HPDE6-E6E7 (cell line): Measurements from ENCODE around the gene IYD.

ENCODE experiments used
- DNase-seq: peaks from one replicate; pipeline ENCODE4 v3.0.0; 2011; ENCODE audit warnings: missing footprints; ENCODE audit errors: extremely low spot score

IYD gene

DNA sequence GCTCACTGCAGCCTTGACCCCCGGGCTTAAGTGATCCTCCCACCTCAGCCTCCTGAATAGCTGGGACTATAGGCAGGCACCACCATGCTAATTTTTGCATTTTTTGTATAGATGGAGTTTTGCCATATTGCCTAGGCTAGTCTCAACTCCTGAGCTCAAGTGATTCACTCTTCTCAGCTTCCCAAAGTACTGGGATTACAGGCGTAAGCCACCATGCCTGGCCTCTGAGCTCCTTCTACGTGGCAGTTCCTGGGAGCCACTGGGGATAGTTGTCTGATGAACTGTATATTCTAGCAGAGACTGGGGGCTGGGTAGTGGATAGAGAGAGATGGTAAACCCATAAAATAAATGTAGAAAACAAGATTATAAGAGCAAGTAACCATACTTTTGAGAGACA is 26.1 kb downstream of the IYD start:
- no peak for DNase-seq

DNA sequence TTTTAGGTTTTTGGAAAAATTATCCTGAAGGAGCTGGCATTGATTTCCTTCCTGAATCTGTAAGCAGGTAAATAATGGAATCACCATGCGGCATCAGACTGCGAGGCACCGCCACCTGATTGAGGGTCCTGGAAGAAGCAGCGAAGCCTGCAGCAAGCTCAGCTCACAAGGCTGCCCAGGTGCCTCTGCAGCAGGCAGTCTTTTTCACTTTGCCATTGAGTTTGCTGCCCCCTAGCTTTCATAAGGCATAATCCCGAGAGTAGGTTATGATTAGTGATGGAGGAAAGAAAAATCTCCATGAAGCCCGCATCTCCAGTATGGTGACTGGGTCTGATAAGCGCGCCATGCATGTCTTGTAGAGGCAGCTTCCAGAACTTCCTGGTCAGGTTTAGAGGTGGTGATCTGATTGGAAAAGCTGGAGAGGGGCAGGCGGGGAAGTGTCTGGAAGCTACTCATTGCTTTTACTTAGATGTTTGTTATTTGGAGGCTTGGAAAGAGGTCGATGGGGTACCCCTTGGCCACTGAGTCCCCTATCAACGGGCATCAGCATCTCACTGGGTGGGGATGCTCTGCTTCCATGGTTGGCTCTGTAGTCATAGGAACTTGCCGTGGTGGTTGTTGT is 26.7 kb downstream of the IYD start:
- peak; percentile 58 for DNase-seq

DNA sequence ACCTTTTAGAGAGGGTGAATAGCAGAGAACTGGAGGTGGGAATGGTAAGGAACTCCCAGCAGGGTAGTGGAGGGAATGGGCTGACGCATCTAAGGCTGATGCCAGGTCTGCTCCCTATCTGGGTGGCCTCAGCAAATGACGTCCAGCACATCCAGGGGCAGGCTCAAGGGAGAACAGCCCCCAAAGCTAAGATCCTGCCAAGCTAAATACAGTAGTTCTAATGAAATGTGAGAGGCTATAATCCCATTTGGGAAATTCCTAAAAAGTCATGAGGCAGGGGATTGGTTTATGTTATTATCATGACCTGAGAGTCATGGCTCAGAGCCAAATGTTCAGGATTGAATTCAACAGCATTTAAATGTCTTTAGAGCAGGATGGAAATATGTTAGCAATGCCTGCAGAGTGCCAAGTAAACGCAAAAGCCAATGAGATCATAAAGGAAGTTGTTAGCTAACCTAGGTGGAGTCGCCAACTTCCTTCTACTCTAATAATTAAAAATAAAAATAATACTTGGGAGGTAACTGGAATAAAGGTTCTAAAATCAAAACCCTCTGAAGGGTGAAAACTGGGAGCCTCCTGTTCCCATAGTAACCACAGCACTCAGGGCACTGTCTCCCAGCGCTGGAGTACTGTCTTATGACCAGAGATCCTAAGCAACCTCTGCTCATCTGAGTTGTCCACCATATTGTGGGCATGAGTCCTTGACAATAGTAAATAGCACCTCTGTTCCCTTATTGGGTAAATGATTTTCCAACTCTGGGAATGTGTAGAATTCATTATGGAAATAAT is 34.8 kb downstream of the IYD start:
- DNase-seq: no peak

DNA sequence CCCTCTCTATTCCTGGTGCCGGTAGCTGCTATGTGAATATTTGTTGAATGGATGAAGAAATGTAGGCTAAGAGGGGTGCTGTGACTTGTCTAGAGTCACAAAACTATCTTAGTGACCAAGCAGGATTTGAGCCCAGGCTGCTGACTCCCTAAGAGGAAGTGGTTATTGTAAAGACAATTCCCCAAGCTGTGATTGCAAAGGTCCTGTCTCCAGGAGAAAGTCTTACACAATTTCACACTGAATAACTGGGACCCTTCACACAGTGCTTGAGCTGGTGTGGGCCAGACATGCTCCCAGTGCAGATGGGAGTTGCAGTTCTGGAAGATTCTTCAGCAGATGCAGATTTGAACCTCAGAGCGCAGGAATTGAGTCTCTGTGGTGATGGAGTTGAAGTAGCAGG is 38.1 kb downstream of the IYD start:
- DNase-seq: no peak

DNA sequence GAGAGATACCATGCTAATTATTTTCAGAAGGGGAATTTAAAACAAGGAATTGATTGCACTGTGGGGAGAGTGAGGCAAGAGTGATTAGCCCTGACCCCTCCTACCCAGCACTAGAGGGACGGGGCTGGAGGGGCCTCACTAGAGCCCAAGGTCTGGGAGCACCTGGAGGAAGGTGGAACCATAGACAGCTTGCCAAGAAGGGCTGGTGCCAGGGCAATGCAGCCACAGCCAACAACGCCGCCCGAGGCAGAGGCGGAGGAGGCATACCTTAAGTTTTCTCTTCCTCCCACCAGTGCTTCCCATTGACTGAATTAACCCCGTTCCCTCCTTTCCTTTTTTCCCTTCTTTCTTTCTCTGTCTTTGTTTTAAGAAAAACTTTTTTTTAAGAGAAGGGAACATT is 40.0 kb downstream of the IYD start:
- no peak for DNase-seq

DNA sequence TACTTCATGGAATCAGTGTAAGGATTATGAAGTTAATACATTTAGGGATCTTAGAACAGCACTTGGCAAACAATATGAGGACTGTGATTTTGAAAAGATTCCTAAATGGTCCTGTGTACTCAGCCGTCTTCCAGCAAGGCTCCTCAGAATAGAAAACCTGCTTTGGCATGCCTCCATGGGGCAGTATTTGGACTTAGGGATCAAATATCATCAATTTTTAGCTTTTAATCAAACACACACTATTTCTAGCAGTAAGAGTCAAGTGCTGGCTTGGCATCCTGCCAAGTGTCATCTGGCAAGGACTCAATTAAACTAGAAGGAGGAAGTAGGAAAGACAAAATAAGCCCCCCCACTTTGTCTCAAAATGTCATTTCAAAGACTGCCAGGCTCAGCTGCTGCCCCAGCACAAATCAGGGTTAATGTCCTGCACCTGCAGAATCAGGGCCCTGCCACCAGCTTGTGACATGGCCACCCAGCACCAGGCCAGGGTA is 40.8 kb downstream of the IYD start:
- no peak for DNase-seq

DNA sequence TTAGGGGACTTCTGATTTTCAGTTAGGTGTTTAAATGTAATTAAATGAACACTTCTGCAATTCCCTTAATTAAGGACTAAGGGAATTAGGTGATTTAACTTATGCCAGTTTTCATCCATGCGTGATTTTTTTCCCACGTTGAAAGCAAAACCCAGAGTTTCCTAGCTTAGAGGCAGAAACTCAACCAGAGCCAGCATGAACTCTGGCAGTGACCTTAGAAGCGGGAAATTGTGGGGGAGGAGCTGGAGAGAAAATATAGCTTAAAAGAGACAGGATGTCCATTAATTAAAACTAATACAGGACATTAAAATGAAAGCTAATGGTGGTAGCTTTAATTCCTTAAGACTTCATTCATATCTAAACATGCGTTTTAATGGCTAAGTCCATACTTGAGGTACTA is 41.6 kb downstream of the IYD start:
- no peak for DNase-seq

DNA sequence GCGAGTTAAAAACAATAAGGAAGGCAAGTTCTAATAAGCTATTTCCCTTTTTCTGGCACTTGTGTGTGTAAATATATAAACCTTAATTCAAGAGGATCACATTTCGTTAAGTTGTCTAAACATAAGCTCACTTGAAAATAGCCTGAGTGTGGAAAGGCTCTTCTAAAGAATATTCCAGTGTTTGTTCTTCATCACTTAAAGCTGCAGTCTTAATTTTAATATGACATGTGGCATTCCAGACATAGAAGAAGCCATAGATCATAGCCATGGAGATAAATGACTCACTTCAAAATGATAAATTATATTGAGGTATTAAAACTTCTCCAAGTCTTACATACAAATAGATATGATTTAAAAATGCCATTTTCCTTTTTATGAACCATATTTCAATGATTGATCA is 42.1 kb downstream of the IYD start:
- DNase-seq: no peak

DNA sequence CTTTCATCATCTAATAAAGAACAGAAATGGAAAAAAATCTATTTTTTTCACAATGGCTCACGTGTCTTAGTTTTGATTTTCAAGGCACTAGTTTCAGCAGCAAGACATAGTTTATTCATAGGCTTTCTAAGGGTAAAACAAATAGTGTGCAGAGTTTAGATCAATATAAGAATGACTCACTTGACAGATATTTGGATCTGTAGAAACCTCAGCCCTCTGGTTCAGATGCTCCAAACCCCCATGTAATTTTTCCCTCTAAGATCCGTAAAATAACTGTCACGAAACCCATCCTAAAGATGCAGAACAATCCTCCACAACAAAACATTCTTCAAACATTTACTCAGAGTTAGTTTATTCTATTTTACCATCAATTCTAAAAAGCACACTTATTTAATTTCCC is 43.4 kb downstream of the IYD start:
- DNase-seq: no peak

DNA sequence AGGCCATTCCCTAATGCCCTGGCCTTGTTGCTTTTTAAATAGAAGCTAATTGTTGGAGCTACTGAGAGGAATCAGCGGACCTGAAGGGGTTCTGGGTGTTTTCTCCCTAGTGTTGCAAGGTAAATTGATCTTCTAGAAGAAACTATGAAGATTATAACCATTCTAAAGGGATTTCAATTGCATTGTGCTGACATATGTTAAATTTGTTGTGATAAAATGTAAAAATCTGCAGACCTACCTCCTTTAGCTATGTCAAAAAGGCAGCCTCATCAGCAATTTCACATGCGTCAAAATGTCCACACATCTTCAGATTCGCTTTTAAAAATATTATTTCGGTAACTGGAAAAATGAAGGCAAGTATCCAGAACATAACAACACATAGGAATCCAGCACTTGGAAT is 44.4 kb downstream of the IYD start:
- DNase-seq: no peak

DNA sequence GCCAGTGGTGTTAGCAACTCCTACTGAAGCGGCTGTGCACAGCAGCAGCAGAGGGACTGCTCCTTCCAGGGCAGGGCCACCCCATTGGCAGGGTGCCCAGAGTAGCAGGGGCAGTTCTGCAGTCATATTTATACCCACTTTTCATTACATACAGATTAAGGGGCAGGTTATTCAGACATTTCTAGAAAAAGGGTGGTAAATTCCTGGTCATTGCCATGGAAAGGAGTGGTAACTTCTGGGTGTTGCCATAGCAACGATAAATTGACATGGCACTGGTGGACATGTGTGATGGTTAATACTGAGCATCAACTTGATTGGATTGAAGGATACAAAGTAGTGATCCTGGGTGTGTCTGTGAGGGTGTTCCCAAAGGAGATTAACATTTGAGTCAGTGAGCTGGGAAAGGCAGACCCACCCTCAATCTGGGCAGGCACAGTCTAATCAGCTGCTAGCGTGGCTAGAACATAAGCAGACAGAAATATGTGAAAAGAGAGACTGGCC is 45.0 kb downstream of the IYD start:
- DNase-seq: no peak

DNA sequence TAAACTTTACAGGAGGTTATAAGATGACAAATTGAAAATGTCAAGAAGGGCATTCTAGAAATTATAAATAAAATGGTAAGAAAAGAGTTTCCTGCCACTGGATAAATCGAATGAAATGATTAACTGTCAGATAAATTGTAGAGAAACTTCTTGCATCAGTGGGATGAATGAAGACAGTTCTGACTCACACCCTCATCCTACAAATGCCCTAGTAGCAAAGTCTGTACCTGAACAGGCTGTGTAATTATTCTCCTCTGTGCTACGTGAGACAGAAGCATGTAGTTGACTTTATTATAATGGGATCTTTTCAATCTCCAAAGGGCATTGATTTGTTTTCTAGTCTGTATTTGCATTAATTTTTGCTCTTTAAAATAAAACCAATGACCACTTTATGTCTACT is 47.3 kb downstream of the IYD start:
- no peak for DNase-seq

DNA sequence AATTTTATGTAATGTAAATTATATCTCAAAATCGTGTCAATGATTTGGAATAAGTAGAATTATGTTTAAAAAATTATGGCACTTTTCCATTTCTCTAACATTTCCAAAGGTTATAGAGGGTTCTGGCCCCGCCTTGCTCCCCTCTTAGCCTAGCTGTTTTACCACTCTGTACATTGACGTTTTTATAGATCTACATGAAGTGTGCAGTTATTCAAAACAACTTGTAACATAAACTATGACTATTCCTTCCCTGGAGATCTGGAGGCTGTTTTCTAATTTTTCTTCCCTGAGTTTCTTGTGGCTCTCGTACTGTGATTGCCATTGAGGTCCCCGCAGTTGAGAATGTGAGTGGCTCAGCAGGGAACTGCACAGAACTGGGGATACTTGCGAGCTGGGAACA is 48.4 kb downstream of the IYD start:
- DNase-seq: no peak

DNA sequence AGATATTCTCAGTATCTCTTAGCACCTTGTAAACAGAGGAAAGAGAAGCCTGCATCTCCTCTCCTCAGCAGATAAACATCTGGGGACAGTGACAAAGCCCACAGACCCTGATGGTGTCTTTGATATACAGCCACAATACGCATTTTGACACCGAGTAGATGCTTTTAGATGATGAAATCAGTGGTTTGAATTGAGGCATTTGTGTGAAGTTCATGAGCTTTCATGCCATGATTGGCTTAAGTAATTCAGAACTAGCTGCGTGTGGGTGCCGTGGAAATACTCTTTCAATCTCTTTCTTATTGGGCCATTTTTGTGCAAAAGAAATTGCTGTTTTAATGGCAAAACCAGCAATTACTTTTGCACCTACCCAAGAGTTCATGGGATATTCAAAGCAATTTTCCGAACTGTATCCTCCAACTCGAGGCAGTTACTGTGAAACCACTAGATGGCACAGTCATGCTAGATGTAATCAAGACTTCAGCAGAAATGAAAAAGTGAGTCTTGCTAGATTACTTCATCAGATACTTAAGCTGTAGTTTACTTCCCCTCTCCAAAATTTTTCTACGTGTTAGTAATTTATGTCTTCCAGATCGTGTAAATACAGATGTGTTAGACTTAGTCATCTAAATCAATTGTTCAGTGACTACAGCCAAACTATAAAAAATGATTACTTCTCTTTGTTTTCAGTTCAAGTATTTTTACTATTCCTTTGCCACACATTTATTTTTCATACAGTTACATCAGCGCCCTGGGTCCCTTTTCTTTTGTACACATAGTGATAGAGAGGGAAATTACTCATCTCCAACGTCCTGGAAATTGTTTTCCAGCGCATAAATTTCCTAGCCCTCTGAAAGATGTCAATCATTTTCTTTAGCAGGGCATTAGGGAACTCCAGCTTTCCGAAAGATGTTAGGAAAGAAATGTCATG is 49.4 kb downstream of the IYD start:
- peak; percentile 56 for DNase-seq

DNA sequence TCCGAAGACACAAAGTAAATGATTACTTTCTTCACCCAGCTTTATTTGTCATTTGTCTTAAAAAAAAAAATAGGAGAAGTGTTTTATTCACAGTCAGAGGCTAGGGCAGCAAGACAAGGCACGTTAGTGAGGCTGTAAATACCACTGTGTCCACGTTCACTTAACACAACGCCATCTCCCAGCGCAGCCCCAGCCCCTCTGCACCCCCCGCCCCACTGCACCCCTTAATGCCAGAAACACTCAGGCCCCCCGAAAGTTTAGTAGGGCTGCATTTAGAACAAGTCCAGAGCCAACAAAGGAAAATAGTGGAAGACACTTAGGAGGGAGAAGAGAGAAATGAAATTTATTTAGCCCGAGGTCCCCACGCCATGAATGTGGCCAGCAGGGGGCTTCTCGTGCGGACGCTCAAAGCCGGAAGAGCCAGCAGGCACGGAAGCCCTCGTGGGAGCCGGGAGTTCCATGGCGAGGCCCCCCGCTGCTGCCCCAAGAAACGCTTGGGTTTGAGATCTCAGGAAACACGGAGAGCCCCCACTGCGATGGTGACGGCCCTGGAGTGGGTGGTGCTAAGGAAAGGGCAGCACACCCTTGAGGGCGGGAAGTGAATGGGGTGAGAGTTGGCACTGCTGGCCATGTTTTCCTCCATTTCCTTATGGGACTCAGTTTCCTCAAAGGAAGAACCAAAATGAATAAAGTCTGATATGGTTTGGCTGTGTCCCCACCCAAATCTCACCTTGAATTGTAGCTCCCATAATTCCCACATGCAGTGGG is 50.2 kb downstream of the IYD start:
- peak; percentile 40 for DNase-seq

DNA sequence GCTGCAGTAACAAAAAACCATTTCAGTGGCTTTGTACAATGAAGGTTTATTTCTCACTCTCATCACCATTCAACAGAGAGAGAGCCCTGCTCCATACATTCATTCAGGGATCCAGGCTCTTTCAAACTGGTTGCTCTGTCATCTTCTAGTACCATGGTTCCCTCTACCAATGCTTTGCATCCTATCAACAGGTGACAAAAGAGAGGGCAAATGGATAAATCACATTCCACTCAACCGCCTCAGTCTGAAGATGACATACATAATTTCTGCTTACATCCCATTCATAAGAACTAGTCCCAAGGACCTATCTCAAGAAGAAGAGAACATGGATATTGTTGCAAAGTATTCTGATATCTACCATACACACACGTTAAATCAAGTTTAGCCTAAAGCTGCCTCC is 51.6 kb downstream of the IYD start:
- no peak for DNase-seq

DNA sequence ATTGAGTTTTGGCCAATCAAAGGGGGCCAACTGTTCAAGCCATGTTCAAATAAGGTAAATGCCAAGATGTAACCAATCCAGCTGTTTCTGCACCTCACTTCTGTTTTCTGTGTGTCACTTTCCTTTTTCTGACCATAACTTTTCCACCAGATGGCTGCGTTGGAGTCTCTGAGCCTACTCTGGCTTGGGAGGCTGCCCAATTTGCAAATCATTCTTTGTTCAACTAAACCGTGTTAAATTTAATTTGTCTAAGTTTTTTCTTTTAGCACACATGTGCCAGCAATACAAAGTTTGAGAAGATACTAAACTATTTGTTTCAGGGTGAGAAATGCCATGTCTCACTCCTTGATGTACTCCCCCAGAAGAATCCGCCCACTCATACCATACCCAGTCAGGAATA is 52.1 kb downstream of the IYD start:
- DNase-seq: no peak

DNA sequence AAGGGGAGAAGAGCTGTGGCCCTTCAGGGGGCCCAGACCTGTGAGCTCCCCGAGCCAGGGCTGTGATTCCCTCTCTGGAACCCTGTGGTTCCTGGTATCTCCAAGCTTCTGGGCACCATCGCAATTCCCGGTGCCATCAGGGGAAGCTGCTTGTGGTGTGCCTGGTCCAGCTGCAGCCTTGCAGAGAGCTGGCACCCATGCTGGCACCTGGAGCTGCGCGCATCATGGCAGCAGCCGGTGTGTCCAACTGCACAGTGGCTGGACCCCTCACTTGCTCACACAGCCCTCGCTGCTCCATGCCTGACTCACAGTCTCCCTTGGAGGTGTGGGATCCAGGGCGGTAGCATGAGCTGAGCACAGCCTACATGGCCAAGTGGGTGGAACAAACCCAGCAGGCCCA is 56.7 kb downstream of the IYD start:
- DNase-seq: no peak

DNA sequence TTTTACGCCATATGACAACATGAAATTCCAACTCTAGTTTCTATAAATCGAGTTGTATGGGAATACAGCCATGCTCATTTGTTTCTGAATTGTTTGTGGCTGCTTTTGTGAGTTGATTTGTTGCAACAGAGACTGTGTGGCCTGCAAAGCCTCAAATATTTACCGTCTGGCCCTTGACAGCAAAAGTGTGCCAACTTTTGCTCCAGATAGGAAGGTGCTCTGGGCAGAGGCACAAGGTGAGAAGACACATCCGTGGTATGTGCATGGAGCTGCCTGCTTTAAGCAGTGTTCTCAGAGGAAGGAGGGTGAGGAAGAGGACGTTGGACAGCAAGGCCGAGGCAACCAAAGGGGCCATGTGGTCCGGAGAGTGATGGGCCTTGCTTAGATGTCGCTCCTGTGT is 57.4 kb downstream of the IYD start:
- no peak for DNase-seq

DNA sequence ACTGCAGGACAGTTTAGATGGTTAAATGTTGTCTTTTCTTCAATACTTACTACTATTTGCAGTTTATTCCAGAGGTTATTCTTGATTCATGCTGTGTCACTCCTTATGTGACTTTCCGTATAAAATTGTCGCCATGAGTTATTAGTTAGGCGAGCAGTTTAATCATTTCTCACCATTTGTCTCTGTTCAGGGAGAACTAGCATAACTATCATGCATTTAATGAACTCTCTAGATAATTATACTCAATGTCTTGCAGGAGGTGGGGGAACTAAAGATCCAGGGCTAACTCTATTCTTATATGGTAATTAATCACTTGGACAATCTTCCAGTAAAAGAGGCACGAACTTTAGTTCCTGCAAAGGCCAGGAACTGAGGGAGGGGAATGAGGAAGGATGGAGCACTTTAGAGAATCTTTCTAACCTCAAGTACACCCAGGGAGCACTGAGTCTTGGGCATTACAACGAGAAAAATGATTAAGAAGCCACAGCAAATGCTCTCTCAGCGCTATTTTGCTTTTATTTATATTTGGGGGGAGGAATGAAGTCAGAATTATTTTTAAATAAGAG is 58.3 kb downstream of the IYD start:
- no peak for DNase-seq

DNA sequence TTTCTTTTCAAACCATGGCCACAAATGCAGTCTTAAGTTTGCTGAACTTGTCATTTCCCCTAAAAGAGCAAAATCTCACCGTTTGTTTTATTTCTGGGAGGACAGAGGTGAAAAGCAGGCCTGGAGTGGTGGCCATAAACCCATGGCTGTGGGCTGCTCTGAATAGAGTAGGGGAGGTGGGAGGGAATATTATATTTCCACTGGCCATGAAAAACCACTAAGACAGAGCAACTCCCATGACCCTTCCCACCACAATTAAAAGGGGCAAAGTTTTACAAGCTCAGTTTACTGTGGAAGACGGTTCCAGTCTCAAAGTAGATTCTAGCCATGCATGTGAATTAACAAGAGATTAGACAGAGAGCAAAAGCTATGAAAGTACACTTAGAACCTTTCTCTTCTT is 59.0 kb downstream of the IYD start:
- no peak for DNase-seq
